Suprapubic skin (tissue), 4 donors: ENCODE measurements around the gene ZNF335. TPM values are rescaled to one million over a fixed set of nuclear protein-coding genes. Genes with fewer than 3 reads are reported as not detected.
A peak's percentile ranks its signal among the peaks of the same experiment; 100 is the strongest.

Experiments
- DNase-seq, 2 donors: peaks; one replicate each; pipeline ENCODE4 v3.0.0-alpha.2; 2019; ENCODE audit warnings: low spot score in 2 of 2
- H3K27ac ChIP-seq: fragments of 200-600 bp; sonication (generic); one replicate; pipeline ENCODE4 v1.5.1; 2019
- H3K27me3 ChIP-seq: fragments of 200-600 bp; sonication (generic); one replicate; pipeline ENCODE4 v1.5.1; 2019
- H3K36me3 ChIP-seq: fragments of 200-600 bp; sonication (generic); one replicate; pipeline ENCODE4 v1.5.1; 2019
- H3K4me1 ChIP-seq: fragments of 200-600 bp; sonication (generic); one replicate; pipeline ENCODE4 v1.5.1; 2019
- H3K4me3 ChIP-seq: fragments of 200-600 bp; sonication (generic); one replicate; pipeline ENCODE4 v1.5.1; 2019; ENCODE audit warnings: mild to moderate bottlenecking
- H3K9me3 ChIP-seq: fragments of 200-600 bp; sonication (generic); one replicate; pipeline ENCODE4 v1.5.1; 2019
- CTCF ChIP-seq, 2 donors: fragments of 200-600 bp in 1 of 2; fragments of 450-650 bp in 1 of 2; sonication (generic) in 1 of 2; IDR thresholded peaks; one replicate each; pipeline ENCODE4 v1.5.1; 2016 to 2019; ENCODE audit warnings: antibody characterized with exemption in 2 of 2, mild to moderate bottlenecking in 1 of 2, moderate library complexity in 1 of 2
- EP300 ChIP-seq: sonication (generic); formaldehyde crosslinking; IDR thresholded peaks from one replicate; pipeline ENCODE4 v1.6.1; 2017; ENCODE audit warnings: antibody characterized with exemption
- POLR2A ChIP-seq, 2 donors: fragments of 450-650 bp; IDR thresholded peaks; one replicate each; pipeline ENCODE4 v1.6.1; 2017; ENCODE audit warnings: antibody characterized with exemption in 2 of 2, mild to moderate bottlenecking in 2 of 2, moderate library complexity in 2 of 2
- POLR2AphosphoS5 ChIP-seq, 3 donors: sonication (generic); formaldehyde crosslinking; IDR thresholded peaks; one replicate each; pipeline ENCODE4 v1.6.1; 2017; ENCODE audit warnings: antibody characterized with exemption in 3 of 3
- WGBS: methylation state at CpG from one replicate; pipeline ENCODE4 v1.1.5; 2018; 5-methylcytosine and 5-hydroxymethylcytosine counted together
- total RNA-seq, 4 donors: library from RNA; depleted of rRNA; stranded (reverse); fragments of >200 nt; gene quantifications; one replicate each; pipeline ENCODE4 v1.1.0, GENCODE V29; 2016

Gene ZNF335
- total RNA-seq, 4 donors from 2014 or later: 25.8 to 62.6 (median 35.1) TPM

GRCh38 chr20:45921337-45922189, 50.4 kb downstream of the ZNF335 start:
- H3K4me1 ChIP-seq: peaks cover 41% of the 10 kb centered on the region
- no peak for TF ChIP-seq POLR2AphosphoS5 (IDR thresholded peaks at IDR 0.05)
- TF ChIP-seq EP300: no peak
- TF ChIP-seq POLR2A (IDR thresholded peaks at IDR 0.05): no peak
- TF ChIP-seq CTCF (IDR thresholded peaks at IDR 0.05): no peak
- 88% methylated on average over 11 of the region's 11 CpGs for WGBS

GRCh38 chr20:45920462-45921336, 51.3 kb downstream of the ZNF335 start:
- 85% methylated on average over 9 of the region's 9 CpGs for WGBS
- Histone ChIP-seq H3K36me3 (no peaks in the 10 kb centered on the region), H3K27me3 (no peaks in the 10 kb centered on the region), H3K27ac (peak overlapping the region; percentile 18), H3K9me3 (no peaks in the 10 kb centered on the region), H3K4me3 (no peak overlapping the region), H3K4me1 (peaks cover 38% of the 10 kb centered on the region)
- TF ChIP-seq POLR2A (IDR thresholded peaks at IDR 0.05) (no peak), CTCF (IDR thresholded peaks at IDR 0.05) (no peak)
- no peak for DNase-seq

More at GRCh38 chr20:45921337-45922189, 50.4 kb downstream of the ZNF335 start:
- Histone ChIP-seq H3K36me3 (no peaks in the 10 kb centered on the region), H3K27ac (no peak overlapping the region), H3K4me3 (no peak overlapping the region), H3K9me3 (no peaks in the 10 kb centered on the region), H3K27me3 (no peaks in the 10 kb centered on the region)
- no peak for DNase-seq

- Histone ChIP-seq H3K4me1 (peaks cover 28% of the 10 kb centered on the region), H3K27me3 (no peaks in the 10 kb centered on the region), H3K27ac (peak overlapping the region; percentile 18), H3K4me3 (no peak overlapping the region), H3K36me3 (no peaks in the 10 kb centered on the region), H3K9me3 (no peaks in the 10 kb centered on the region)
- WGBS: 54% methylated on average over 11 of the region's 11 CpGs
- DNase-seq: no peak
- TF ChIP-seq POLR2A (IDR thresholded peaks at IDR 0.05) (no peak), EP300 (no peak), CTCF (IDR thresholded peaks at IDR 0.05) (no peak), POLR2AphosphoS5 (IDR thresholded peaks at IDR 0.05) (no peak)
These were observed 52.2 kb downstream of the ZNF335 start for GRCh38 chr20:45919542-45920399.

GRCh38 chr20:45918779-45919537, 53.0 kb downstream of the ZNF335 start:
- TF ChIP-seq POLR2A (IDR thresholded peaks at IDR 0.05): no peak
- TF ChIP-seq EP300: no peak
- TF ChIP-seq CTCF (IDR thresholded peaks at IDR 0.05): no peak
- TF ChIP-seq POLR2AphosphoS5 (IDR thresholded peaks at IDR 0.05): no peak
- Histone ChIP-seq H3K36me3 (no peaks in the 10 kb centered on the region), H3K27ac (peak overlapping the region; percentile 50), H3K27me3 (no peaks in the 10 kb centered on the region), H3K4me1 (peaks cover 20% of the 10 kb centered on the region), H3K4me3 (no peak overlapping the region), H3K9me3 (no peaks in the 10 kb centered on the region)
- no peak for DNase-seq
- 81% methylated on average over 12 of the region's 12 CpGs for whole genome bisulfite sequencing
